ENCODE measurements around the gene NPTX2.

NPTX2 gene

GRCh38 chr7:98669329-98670000 lies 52.4 kb downstream of the NPTX2 start:
- no peak overlapping the region for H3K27ac ChIP-seq (ENCODE audit: insufficient read depth, low read depth, low read length, poor library complexity, severe bottlenecking)
- H3K4me1 ChIP-seq (ENCODE audit: control insufficient read depth, insufficient read depth, low read length) = no peaks in the 10 kb centered on the region
- H3K9me3 ChIP-seq (ENCODE audit: control insufficient read depth, low read length) = no peaks in the 10 kb centered on the region
- 90 to 91% methylated on average over 9 of the region's 9 CpGs for WGBS, 2 experiments
- H3K36me3 ChIP-seq (ENCODE audit: control insufficient read depth, insufficient read depth, low read length) = no peaks in the 10 kb centered on the region
- H3K27me3 ChIP-seq (ENCODE audit: control insufficient read depth, insufficient read depth, low read length, poor library complexity, severe bottlenecking) = no peaks in the 10 kb centered on the region
- no peak overlapping the region for H3K4me3 ChIP-seq (ENCODE audit: insufficient read depth, low read depth, low read length)

GRCh38 chr7:98670186-98670585 lies 53.1 kb downstream of the NPTX2 start:
- 93 to 94% methylated on average over 8 of the region's 8 CpGs for WGBS, 2 experiments
- H3K4me1 ChIP-seq (ENCODE audit: control insufficient read depth, insufficient read depth, low read length) = no peaks in the 10 kb centered on the region
- no peaks in the 10 kb centered on the region for H3K36me3 ChIP-seq (ENCODE audit: control insufficient read depth, insufficient read depth, low read length)
- no peaks in the 10 kb centered on the region for H3K27me3 ChIP-seq (ENCODE audit: control insufficient read depth, insufficient read depth, low read length, poor library complexity, severe bottlenecking)
- no peak overlapping the region for H3K27ac ChIP-seq (ENCODE audit: insufficient read depth, low read depth, low read length, poor library complexity, severe bottlenecking)
- H3K4me3 ChIP-seq (ENCODE audit: insufficient read depth, low read depth, low read length) = no peak overlapping the region
- no peaks in the 10 kb centered on the region for H3K9me3 ChIP-seq (ENCODE audit: control insufficient read depth, low read length)

DNA sequence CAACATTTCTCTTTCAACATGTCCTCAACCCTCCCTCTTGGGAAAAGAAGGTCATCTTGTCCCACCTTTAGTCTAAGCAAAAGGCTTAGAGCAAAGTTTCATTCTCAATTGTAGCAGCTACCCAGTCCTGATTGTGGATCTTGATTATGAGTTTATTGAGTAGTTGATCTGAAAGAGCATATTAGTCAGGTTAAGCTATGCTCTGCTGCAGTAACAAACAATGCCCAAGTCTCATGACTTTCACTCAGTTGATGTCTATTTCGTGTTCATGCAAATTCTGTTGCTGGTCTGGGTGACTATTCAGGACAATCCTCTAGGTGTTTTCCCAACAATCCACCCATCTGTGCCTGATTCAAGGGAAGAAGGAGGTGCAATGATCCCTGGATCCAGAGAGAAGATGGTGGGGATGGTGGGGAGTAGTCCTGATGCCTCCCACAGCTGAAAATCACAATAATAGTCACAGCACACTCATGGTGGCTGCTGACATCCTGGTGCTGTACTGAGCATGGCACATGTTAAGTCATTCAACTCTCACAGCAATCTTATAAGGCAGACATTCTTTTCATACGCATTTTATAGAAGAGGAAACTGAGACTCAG lies 54.7 kb downstream of the NPTX2 start:
- no peaks in the 10 kb centered on the region for H3K4me1 ChIP-seq (ENCODE audit: control insufficient read depth, insufficient read depth, low read length)
- no peaks in the 10 kb centered on the region for H3K9me3 ChIP-seq (ENCODE audit: control insufficient read depth, low read length)
- no peaks in the 10 kb centered on the region for H3K36me3 ChIP-seq (ENCODE audit: control insufficient read depth, insufficient read depth, low read length)
- no peak overlapping the region for H3K27ac ChIP-seq (ENCODE audit: insufficient read depth, low read depth, low read length, poor library complexity, severe bottlenecking)
- 83 to 93% methylated on average over 2 of the region's 2 CpGs for WGBS, 2 experiments
- H3K4me3 ChIP-seq (ENCODE audit: insufficient read depth, low read depth, low read length) = no peak overlapping the region
- no peaks in the 10 kb centered on the region for H3K27me3 ChIP-seq (ENCODE audit: control insufficient read depth, insufficient read depth, low read length, poor library complexity, severe bottlenecking)

- 75 to 79% methylated on average over 8 of the region's 8 CpGs for WGBS, 2 experiments
- Histone ChIP-seq H3K27ac (ENCODE audit: insufficient read depth, low read depth, low read length, poor library complexity, severe bottlenecking) (no peak overlapping the region), H3K4me1 (ENCODE audit: control insufficient read depth, insufficient read depth, low read length) (no peaks in the 10 kb centered on the region), H3K36me3 (ENCODE audit: control insufficient read depth, insufficient read depth, low read length) (no peaks in the 10 kb centered on the region), H3K9me3 (ENCODE audit: control insufficient read depth, low read length) (no peaks in the 10 kb centered on the region), H3K4me3 (ENCODE audit: insufficient read depth, low read depth, low read length) (no peak overlapping the region), H3K27me3 (ENCODE audit: control insufficient read depth, insufficient read depth, low read length, poor library complexity, severe bottlenecking) (no peaks in the 10 kb centered on the region)
Measured at GRCh38 chr7:98674461-98674860, 57.4 kb downstream of the NPTX2 start.

DNA sequence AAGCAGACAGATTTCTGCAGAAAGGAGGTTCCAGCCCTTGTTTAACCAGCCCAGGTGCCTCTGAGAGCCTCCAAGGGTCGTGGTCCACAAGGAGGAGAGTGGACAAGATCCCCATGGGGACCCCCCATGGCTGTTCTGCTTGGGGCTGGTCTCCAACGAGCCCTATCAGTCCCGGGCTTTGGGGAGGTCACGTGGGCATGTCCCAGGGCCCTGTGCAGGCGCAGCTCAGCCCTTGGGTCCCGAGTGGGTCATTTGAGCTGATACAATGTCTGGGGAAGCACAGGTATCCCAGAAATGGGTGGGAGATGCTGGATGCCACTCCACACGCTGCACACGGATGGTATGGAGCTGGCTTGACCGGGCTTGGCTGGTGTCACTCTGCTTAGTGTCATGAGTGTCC lies 57.8 kb downstream of the NPTX2 start:
- H3K4me1 ChIP-seq (ENCODE audit: control insufficient read depth, insufficient read depth, low read length) = no peaks in the 10 kb centered on the region
- no peak overlapping the region for H3K4me3 ChIP-seq (ENCODE audit: insufficient read depth, low read depth, low read length)
- no peaks in the 10 kb centered on the region for H3K9me3 ChIP-seq (ENCODE audit: control insufficient read depth, low read length)
- no peak overlapping the region for H3K27ac ChIP-seq (ENCODE audit: insufficient read depth, low read depth, low read length, poor library complexity, severe bottlenecking)
- H3K36me3 ChIP-seq (ENCODE audit: control insufficient read depth, insufficient read depth, low read length) = no peaks in the 10 kb centered on the region
- 83 to 86% methylated on average over 9 of the region's 9 CpGs for WGBS, 2 experiments
- H3K27me3 ChIP-seq (ENCODE audit: control insufficient read depth, insufficient read depth, low read length, poor library complexity, severe bottlenecking) = no peaks in the 10 kb centered on the region

GRCh38 chr7:98678215-98678614 lies 61.1 kb downstream of the NPTX2 start:
- 91 to 93% methylated on average over 7 of the region's 7 CpGs for WGBS, 2 experiments
- Histone ChIP-seq H3K27ac (ENCODE audit: insufficient read depth, low read depth, low read length, poor library complexity, severe bottlenecking) (no peak overlapping the region), H3K36me3 (ENCODE audit: control insufficient read depth, insufficient read depth, low read length) (no peaks in the 10 kb centered on the region)

More at GRCh38 chr7:98678215-98678614, 61.1 kb downstream of the NPTX2 start:
- no peak overlapping the region for H3K4me3 ChIP-seq (ENCODE audit: insufficient read depth, low read depth, low read length)
- H3K9me3 ChIP-seq (ENCODE audit: control insufficient read depth, low read length) = no peaks in the 10 kb centered on the region
- H3K27me3 ChIP-seq (ENCODE audit: control insufficient read depth, insufficient read depth, low read length, poor library complexity, severe bottlenecking) = no peaks in the 10 kb centered on the region
- H3K4me1 ChIP-seq (ENCODE audit: control insufficient read depth, insufficient read depth, low read length) = no peaks in the 10 kb centered on the region

All from ectodermal cell (in vitro differentiated cells).